T-helper 2 cell treated with Interferon-gamma antibody and Interleukin-4, amounts not matched to agents 100 ng/mL and 5 ng/mL, for 36 hours (primary cell): ENCODE results near the gene AHRR. TPM values are rescaled to one million over a fixed set of nuclear protein-coding genes. Genes with fewer than 3 reads are reported as not detected.
"Not testable (repeated sequence)": the region's sequence is repeated elsewhere in the genome, so short reads cannot be mapped to it uniquely, and the experiment has no call there.

Experiments used
- intact Hi-C: fragments of 100-400 bp; cut with micrococcal nuclease; formaldehyde crosslinking; loops from one replicate; pipeline ENCODE4 v1.15.1; 2023
- total RNA-seq: library from RNA; stranded (reverse); gene quantifications from 2 replicates; pipeline ENCODE4 v1.2.3, GENCODE V29; 2022

The AHRR gene
- total RNA-seq, 1 donor from 2014 or later, result 39.4 TPM

DNA sequence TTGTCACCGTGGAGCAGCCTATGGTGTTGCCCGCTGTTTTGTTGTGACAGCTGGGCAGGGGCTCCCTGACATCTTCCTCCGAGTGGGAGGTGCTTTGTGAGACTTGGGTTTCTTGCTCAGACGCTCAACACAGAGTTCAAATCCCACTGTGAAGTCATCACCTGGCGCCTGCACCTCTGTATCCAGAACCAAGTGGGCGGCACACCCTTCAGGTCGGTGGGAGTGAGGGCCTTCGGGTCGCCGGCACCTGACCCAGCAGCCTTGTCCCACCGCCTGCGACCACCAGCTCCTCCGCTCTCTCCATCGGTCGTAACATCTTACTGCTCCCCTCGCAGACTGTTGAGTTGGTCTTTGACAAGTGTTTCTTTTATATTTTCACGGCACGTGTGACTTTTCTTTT lies 83.9 kb downstream of the AHRR start:
- intact Hi-C loops, result no loop called here

DNA sequence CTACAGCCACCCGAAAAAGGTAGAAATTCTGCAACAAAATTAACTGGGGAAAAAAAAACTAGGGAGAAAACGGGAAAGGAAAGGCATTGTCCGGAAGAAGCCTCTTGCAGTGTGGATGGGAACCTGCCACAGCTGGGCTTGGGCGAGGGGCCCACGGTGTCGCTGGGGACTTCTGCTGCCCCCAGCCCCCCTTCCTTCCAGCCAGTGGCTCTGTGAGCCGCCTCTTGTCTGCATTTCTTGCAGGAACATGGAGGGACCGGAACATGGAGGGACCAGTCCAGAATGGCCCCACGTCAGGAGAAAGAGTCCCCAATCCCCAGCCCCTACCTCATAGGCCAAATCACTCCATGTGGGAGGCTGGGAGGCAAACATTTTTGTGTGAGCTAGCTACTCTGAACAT lies 84.5 kb downstream of the AHRR start:
- intact Hi-C loops, result no loop called here

DNA sequence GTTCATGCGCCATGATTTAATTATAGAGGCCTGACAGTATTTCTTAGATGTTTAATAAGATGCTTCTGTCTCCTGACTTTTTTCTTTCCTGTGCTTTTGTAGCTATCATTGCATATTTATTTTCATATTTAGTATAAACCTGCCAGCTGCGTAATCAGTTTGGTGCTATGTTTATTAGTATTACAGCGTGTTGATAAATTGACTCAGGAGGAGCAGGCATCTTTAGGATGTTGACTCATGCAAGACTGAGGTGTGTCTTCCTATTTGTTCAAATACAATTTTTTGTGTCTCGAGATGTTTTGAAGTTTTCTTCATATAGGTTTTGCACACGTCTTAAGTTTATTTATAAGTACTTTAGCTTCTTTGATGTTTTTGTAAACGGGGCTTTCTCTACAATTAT lies 85.5 kb downstream of the AHRR start:
- intact Hi-C loops, result no loop called here

DNA sequence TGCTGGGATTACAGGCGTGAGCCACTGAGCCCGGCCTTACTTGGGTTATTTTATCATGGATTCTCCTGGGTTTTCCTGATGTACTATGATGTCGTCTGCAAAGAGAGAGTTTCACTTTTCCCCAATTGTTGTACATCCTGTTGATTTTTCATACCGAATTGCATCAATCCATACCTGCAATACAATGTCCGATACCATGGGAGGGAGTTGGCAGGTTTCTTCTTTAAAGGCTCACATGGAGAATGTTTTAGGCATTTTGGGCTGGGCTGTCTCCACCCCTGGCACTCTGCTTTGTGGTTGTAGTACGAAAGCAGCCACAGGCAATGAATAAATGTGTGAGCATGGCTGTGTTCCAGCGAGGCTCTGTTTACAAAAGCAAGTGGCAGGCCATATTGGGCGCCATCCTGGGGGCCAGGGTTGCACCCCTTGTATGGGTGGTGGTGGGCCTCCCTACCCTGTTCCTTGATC lies 86.3 kb downstream of the AHRR start:
- intact Hi-C loops, result no loop called here

DNA sequence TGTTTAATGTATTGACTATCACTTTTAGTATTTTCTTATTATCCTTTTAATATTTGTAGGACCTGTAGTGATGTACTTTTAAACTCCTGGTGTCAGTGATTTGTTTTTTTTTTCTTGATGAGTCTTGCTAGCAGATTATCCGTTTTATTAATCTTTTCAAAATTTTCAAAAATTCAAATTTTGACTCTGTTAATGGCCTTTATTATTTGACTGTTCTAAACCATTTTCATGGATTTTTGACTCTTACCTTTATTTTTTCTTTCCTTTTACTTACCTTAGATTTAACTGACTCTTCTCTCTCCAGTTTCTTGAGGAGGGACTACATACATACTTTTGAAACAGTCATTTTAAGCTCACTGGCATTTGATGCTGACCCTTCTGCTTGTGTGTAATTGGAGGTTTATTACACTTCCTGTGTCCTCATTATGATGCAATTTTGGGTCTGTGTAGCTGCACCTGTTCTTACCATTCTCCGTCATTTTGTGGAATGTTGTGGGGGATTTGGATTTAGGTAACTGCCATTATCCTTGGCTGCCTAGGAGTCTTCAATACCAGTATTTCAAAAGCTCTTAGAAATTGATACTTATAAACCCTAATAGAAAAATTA lies 89.5 kb downstream of the AHRR start:
- intact Hi-C loops, result no loop called here

DNA sequence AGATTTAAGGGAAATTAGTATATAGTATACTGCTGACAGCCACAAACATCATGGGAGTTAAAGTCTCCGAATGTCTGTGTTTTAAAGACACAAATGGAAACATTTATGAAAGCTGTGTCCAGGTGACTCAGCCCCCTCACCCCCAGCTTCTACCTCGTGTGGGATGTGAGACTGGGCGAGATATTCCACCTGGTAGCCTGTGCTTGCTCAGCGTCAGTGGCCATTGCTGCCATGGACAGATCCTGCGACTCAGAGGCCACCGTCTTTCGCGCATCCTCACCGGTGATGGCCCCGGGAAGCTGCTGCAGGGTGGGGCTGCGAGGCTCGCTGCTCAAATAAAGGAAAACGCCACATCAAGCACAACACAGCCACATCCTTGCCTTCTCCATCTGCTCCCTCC lies 90.2 kb downstream of the AHRR start:
- intact Hi-C loops, result no loop called here

DNA sequence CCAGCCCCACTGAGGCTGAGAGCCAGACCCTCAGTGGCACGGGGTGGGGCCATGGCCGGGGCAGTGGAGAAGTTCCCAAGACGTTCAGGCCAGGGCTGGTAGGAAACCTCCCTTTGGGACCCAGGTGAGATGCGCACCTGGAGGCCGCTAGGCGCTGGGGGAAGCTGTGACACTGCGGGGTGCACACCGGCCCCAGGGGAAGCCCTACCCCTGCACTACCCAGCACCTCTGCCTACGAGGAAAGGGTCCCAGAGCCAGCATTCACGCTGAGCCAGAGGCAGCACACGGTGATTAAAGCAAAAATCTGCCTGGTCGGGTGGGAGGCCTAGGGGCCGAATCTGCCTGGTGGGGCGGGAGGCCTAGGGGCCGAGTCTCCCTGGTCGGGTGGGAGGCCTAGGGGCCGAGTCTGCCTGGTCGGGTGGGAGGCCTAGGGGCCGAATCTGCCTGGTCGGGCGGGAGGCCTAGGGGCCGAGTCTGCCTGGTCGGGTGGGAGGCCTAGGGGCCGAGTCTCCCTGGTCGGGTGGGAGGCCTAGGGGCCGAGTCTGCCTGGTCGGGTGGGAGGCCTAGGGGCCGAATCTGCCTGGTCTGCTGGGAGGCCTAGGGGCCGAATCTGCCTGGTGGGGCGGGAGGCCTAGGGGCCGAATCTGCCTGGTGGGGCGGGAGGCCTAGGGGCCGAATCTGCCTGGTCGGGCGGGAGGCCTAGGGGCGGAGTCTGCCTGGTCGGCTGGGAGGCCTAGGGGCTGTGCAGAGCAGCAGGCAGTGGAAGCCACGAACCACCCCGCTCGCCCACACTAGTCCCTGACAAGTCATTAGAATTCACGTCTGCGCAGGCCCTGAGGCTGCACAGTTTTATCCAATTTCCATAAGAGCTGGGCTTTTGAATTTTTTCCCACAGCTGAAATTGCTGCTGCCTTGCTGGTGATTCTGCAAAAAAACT lies 93.7 kb downstream of the AHRR start:
- intact Hi-C loops, result not testable (repeated sequence)

DNA sequence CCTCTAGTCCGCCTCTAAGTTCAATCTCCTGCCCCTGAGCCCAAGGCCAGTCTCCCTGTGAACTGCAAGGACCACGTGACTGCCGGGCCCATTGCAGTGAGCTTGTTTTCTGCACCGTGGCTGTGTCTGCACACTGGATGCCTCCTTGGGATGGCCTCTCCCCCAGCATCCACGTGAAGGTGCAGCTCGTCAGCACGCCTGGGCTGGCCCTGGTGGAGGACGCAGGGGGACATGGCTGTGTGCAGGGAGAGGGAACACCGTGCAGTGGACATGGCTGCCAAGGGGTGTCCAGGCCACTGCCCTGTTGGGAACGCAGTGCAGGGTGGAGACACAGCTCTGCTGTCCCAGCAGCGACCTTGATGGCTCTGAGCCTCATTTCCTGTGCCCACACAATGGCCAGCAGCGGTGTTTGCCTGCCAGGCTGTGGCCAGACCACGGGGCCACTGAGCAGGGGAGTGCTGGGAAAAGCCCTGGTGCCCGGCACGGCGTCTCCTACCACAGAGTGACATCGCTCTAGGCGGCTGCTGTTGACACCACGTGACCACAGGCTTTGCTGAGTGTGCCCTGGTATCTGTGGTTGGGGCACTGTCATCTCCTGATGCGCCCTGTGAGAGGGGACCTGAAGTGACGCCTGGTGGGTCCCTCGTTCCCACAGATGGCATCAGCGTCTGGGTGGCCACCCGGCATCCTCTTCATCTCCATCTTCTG lies 94.6 kb downstream of the AHRR start:
- intact Hi-C loops, result no loop called here

DNA sequence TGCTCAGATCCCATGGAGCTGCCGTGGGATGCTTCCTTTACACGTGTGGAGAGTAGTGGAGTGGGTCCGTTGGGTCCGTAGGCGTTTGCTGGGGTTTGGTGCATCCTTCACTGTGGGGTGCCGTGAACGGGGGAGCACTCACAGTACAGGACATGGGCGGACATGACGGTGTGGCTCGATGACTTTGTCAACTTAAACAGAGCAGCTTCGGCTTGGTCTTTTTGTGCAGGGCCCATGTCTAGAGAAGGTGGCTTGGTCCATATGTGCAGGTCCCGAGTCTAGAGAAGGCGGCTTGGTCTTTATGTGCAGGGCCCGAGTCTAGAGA lies 95.1 kb downstream of the AHRR start:
- intact Hi-C loops, result no loop called here

DNA sequence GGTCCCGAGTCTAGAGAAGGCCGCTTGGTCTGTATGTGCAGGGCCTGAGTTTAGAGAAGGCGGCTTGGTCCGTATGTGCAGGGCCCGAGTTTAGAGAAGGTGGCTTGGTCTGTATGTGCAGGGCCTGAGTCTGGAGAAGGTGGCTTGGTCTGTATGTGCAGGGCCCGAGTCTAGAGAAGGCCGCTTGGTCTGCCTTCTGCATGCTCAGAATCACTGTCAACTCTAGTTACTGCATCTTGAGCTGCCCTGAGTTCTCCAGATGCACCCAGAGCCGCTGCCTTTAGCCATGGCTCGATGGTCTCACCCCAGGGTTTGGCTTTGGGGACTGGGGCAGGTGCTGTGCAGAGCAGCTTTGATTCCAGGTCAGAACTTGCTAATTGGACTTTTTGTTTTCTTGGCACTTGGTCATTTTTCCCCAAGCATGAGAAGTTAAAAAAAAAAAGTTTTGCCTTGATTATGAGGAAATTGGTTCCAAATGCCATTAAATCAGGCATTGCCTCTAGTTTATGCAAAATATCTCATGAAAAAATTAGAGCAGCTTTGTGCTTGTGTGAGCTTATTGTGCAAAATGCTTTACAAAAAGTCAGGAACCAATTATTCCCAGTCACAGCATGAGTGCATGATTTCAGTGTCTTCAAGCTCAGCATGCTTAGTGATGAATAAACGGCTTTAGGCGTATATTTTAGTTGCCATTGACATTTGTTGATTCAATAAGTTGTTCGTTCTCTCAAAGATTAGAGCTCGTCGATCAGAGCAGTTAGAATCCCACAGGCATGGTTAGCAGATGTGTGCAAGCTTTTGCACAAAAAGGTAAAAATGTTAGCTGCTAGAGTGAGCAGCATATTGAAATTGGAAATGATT lies 96.0 kb downstream of the AHRR start:
- intact Hi-C loops, result no loop called here

DNA sequence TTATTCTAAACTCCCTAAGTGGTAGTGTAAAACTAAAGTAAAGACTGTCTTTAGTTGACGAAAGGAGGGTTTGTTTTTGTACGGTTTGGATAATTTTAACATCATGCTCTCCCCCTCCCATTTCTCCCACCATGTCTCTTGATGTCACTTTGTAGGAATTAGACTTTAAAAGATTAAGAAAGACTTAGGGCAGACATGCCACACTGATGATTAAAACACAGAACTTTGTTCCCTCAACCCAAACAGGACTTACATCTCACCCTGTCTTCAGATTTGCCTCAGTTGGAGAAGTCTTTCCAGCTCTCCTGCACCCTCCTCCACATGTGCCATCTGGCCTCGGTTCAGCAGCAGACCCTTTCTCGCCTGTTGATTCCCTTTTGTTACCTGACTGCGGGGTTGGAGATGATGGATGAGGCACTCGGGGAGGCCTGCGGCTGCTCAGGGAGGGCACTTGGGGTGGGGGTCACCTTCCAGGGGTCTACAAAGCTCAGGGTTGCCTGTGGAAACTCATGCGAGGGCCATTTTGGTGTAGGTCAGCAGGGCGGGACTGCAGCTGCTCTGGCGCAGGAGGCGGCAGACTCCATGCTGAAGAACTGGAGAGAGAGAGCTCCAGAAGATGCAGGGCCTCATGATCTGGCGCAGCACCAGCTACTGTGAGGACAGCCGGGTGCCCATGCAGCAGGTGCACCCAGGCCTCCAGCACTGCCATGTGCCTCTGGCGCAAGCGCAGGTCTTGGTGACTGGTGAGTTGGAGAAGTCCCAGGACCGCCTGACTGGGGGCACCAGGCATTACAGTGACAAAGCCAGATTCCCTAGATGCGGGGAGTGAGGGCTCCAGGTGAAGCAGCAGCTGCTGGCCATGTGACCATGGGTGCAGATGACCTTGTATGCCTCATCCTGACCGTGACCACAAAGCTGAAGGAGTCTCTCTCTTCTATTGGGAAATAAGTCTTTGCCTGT lies 96.9 kb downstream of the AHRR start:
- intact Hi-C loops, result no loop called here

DNA sequence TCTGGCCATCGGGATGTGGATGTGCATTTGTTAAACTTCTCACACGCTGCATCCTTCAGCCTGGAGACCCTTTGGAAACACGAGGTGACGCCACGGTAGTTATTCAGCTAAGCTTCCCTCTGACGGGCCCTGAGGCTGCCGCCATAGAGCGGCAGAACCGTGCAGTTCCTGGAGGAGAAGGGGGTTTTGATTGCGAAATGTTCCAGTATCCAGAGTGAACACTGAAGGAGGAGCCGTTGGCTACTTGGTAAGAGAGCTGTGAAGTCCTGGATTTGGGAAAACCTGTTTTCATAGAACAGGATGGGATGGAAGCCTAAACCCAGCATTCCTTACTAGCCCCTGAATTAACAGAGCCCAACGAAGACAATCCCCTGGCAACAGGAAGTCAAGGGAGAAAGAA lies 98.5 kb downstream of the AHRR start:
- intact Hi-C loops, result no loop called here

DNA sequence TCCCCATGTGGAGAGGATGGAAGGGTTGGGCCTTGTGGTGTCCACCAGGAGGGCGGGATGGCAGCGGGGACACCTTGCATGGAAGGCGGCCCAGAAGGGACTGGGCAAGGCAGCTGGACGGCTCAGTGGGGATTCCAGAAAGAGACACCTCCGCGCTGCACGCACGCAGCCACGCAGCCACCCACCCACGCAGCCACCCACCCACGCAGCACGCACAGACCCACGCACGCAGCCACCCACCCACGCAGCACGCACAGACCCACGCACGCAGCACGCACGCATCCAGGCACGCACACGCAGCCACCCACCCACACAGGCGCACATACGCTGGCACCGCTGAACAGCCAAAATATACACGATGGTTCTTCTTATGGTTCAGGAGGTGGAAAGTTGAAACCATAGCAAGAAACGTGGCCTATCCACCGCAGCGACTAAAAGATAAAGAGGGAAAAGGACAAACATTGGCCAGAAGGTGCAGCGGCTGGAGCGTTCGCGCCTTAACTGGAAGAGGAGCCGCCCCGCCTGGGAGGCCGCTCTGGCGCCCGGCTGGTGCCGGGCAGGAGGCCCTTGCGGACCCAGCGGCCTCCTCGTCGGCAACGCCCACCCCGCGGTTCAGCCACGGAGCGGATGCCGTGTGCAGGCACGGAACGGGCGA lies 99.2 kb downstream of the AHRR start:
- intact Hi-C loops, result no loop called here

DNA sequence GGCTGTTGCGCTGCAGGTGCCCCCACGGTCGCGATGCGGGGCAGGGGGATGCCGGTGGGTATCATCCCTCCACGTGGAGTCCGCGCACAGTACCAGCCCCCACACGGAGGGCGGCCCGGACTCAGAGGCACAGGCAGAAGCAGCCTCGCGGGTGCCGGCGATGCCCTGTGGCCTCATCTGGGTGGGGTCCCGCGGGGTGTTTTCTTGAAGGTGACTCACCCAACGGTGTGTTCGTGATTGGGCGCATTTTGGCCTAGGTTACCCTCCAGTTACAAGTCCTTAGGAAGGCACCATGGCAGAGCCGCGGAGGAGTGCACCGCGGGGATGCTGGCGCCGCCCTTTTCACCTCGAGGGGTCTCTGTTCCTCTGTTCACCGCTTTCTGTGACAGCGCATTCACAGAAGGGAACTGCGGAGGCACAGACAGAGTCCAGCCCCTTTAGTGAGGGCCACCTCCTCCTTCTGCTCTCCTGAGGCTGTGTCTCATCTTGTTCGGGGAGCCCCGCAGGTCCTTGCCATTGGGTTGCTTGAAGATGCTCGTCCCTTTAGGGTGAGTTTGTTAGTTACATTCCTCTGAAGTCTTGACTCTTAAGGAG lies 99.9 kb downstream of the AHRR start:
- intact Hi-C loops, result no loop called here

DNA sequence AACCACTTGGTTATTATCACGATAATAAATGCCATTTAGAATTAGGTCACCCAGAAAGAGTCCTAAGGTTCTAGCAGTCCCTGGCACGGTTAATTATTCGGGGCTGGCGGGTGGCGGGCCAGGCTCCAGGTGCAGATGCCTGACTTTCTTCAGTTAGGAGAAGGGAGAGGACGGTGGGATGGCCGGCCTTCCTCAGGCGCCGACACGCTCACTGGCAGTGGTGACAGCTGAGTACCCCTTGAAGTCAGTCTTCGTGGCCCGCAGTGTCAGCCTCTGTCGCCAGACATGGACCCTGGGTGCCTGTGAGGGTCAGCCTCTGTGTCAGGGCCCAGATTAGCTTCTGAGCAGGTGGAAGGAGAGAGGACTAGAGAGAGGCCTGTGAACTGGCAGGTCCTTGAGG lies 100.4 kb downstream of the AHRR start:
- intact Hi-C loops, result no loop called here

DNA sequence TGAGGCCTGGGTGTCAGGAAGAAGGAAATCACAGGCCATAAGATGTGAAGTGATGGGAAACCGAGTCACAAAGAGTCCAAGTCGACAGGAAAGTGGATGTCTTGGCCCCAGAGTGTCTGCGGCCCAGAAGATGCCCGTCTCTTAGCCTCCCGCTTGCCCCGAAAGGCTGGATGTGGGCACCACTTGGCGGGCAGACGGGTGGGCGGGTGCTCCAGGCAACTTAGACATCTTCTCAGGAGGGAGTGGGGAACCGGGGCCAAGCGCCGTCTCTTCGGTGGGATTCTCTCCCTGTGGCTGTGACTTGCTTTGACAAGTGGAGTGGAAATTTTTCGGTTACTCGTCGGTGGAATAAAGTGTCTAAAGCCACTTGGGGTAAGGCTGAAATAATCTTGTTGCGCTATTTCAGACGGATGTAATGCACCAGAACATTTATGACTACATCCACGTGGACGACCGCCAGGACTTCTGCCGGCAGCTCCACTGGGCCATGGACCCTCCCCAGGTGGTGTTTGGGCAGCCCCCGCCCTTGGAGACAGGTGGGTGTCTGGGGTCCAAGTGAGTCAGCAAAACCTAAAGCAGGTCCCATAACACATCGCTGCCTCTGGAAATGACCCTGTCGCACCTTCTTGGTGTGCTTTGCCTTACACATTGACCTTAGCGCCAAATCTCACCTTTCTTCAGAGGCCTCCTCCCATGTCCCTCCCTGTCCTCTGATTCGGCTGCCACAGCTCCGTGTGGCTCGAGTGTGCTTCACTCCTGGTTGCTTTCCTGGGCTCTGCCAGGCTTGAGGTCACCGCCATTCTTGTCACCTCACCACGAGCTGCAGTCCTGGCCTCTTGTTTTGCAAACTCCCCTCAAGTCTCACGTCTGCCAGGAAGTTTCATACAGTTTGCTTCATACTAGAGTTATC lies 101.1 kb downstream of the AHRR start:
- intact Hi-C loops, result no loop called here

DNA sequence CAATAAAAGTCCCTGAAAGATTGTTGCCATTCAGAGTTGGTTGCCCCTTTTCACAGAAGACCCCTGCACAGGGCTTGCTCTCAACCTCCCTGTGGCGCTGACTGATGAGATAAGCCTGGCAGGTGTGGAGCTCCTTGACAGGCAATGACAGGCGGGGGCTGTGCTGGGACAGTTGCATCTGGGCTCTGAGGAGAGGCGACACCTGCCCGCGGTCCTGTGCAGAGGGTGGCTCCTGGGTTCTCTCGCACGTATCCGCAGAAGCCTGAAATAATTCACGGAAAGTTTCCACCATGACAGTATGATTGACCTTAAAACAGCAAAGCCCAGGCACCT lies 101.7 kb downstream of the AHRR start:
- intact Hi-C loops, result no loop called here

DNA sequence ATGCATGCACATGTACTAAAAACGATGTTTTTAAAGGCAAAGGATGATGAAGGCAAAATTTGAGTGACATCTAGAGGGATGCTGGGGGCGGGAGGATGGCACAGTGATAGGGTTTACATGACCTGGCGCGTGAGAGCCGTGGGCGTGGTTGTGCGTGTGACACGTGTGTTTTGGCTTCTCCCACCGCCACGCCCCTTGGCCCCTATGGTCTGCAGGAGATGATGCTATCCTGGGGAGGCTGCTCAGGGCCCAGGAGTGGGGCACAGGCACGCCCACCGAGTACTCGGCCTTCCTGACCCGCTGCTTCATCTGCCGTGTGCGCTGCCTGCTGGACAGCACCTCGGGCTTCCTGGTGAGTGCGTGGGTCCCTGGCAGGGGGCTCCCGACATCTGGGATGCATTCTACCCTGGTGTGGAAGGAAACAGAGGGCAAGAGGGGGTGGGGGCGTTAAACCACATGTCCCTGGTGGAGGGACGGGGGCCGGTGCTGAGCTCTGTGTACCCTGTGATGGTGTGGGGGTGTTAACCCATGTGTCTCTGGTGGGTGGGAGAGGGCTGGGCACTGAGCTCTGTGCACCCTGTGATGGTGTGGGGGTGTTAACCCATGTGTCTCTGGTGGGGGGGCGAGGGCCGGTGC lies 102.2 kb downstream of the AHRR start:
- intact Hi-C loops, result no loop called here
